ENCODE measurements around the gene MTMR2. TPM values are rescaled to one million over a fixed set of nuclear protein-coding genes. Genes with fewer than 3 reads are reported as not detected.

Gene MTMR2
- total and polyA plus RNA-seq, 3 experiments from 2014 or later: 17.2 to 50.1 (median 46.4) TPM

DNA sequence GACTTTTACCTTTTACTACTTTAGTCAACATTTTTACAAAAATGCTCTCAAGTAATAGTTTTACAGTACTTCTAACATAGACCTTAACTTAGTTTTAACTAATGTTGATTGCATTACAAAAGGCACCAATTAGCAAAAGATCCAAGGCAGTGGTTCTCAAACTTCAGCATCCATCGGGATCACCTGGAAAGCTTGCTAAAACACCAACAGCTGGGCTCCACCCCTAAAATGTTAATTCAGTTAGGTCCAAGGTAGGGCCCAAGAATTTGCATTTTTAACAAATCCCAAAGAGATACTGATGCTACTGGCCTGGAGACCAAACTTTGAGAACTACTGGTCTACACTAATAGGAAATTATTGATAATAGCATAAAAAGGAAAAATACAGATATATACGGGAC is 5.9 kb downstream of the MTMR2 start:
- no peaks in the 10 kb centered on the region for H3K36me3 ChIP-seq (ENCODE audit: insufficient read depth, low read length)
- Mint-ChIP-seq H3K4me3 (no peak overlapping the region), H3K27me3 (no peaks in the 10 kb centered on the region), H3K4me1 (peaks cover 33 to 69% (median 69%) of the 10 kb centered on the region in 3 donors), H3K36me3 (peaks cover 0 to 1% (median 1%) of the 10 kb centered on the region in 3 donors), H3K27ac (no peak overlapping the region), H3K9me3 (peaks cover 0 to 3% (median 0%) of the 10 kb centered on the region in 5 donors)
- H3K27me3 ChIP-seq (ENCODE audit: insufficient read depth, low read length, poor library complexity, severe bottlenecking): no peaks in the 10 kb centered on the region
- peaks cover 9% of the 10 kb centered on the region for H3K4me1 ChIP-seq (ENCODE audit: insufficient read depth, low read length)
- ChIA-PET POLR2A (no interaction called here), CTCF (no interaction called here)
- H3K27ac ChIP-seq (ENCODE audit: low read depth, low read length): no peak overlapping the region
- H3K4me3 ChIP-seq (ENCODE audit: low read length): no peak overlapping the region
- H3K9me3 ChIP-seq (ENCODE audit: low read length): no peaks in the 10 kb centered on the region
- DNase-seq: no peak

DNA sequence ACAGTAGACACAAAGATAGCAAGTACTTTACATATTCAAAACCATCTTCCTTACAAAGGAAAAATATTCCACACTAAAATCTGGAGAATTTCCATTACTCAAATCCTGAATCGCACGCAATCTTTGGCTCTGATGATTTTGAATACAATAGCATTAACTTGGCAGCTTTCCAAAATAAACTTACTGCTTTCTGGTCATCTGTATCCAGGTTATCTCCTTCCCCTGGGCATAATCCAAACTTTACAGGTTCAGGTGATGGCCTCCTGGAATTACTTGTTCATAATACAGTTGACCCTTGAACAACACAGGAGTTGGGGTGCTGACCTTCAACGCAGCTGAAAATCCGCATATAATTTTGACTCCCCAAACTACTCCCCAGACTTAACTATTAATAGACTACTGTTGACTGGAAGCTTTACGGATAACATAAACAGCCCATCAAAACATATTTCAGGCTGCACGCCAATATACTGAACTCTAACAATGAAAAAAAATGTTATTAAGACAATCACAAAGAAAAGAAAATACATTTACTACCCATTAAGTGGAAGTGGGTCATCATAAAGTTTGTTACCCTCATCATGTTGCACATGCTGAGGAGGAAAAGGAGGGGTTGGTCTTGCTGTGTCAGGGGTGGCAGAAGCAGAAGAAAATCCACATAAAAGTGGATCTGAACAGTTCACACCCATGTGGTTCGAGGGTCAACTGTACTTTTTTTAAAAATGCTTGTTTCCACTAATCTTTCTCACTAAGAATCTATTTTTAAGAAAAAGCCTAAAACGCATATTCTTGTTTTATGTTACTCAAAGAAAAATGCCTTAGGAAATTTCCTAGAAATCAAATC is 6.5 kb downstream of the MTMR2 start:
- Histone ChIP-seq H3K9me3 (ENCODE audit: low read length) (no peaks in the 10 kb centered on the region), H3K27ac (ENCODE audit: low read depth, low read length) (no peak overlapping the region), H3K36me3 (ENCODE audit: insufficient read depth, low read length) (no peaks in the 10 kb centered on the region), H3K4me3 (ENCODE audit: low read length) (no peak overlapping the region), H3K4me1 (ENCODE audit: insufficient read depth, low read length) (peaks cover 6% of the 10 kb centered on the region), H3K27me3 (ENCODE audit: insufficient read depth, low read length, poor library complexity, severe bottlenecking) (no peaks in the 10 kb centered on the region)
- Mint-ChIP-seq H3K36me3 (peaks cover 0 to 2% (median 1%) of the 10 kb centered on the region in 3 donors), H3K9me3 (peaks cover 0 to 3% (median 0%) of the 10 kb centered on the region in 5 donors), H3K4me1 (peaks cover 28 to 65% (median 63%) of the 10 kb centered on the region in 3 donors), H3K4me3 (no peak overlapping the region), H3K27ac (peak overlapping the region in 1 of 8 donors; percentile 42), H3K27me3 (no peaks in the 10 kb centered on the region)
- CTCF ChIA-PET: no interaction called here
- POLR2A ChIA-PET: no interaction called here
- DNase-seq: no peak

DNA sequence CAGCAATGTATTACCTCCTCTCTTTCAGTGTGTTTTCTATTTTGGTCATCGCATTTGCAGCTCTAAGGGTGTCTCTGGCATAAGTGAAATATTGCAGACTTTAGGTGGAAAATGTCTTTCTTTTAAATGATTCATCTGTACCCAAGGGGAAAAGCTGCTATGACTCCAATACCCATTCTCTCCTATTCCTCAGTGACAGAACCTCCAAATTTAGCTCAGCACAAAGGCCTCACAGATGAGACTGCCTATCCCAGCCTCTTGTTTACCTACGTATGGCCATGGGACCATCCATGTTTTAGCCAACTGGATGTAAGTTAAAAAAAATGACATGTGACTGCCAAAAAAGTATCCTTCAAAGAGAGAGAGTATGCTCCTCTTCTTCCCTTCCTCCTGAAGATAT is 7.9 kb downstream of the MTMR2 start:
- no peaks in the 10 kb centered on the region for H3K27me3 ChIP-seq (ENCODE audit: insufficient read depth, low read length, poor library complexity, severe bottlenecking)

DNA sequence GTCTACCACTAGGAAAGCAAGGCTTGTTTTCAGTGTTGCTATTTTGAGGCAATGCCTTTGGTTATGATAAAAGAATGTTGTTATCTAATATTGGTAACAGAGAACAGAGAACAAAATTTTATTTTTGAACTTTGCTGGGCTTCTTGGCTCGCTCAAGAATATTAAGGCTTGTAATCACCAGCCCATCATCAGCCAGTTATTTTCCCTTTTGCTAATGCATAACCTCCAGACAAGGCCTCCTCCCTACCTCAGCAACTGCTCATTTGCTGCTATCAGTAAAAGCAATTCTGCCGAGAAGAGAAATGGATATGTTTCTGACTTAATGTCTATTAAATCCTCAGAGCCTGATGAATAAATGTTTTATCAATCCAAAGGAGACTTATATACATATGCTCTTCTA is 8.9 kb downstream of the MTMR2 start:
- DNase-seq: no peak
- no peak overlapping the region for H3K27ac ChIP-seq (ENCODE audit: low read depth, low read length)
- no peak overlapping the region for H3K4me3 ChIP-seq (ENCODE audit: low read length)
- H3K36me3 ChIP-seq (ENCODE audit: insufficient read depth, low read length): no peaks in the 10 kb centered on the region
- Mint-ChIP-seq H3K27me3 (no peaks in the 10 kb centered on the region), H3K27ac (no peak overlapping the region), H3K36me3 (peaks cover 0 to 8% (median 1%) of the 10 kb centered on the region in 3 donors), H3K9me3 (peaks cover 0 to 3% (median 0%) of the 10 kb centered on the region in 5 donors), H3K4me3 (no peak overlapping the region), H3K4me1 (peaks cover 22 to 60% (median 50%) of the 10 kb centered on the region in 3 donors)
- H3K9me3 ChIP-seq (ENCODE audit: low read length): no peaks in the 10 kb centered on the region
- H3K4me1 ChIP-seq (ENCODE audit: insufficient read depth, low read length): no peaks in the 10 kb centered on the region
- ChIA-PET POLR2A (no interaction called here), CTCF (no interaction called here)
- no peaks in the 10 kb centered on the region for H3K27me3 ChIP-seq (ENCODE audit: insufficient read depth, low read length, poor library complexity, severe bottlenecking)

More for the DNA sequence above, 7.9 kb downstream of the MTMR2 start:
- Mint-ChIP-seq H3K9me3 (peaks cover 0 to 3% (median 0%) of the 10 kb centered on the region in 5 donors), H3K27ac (no peak overlapping the region), H3K27me3 (no peaks in the 10 kb centered on the region), H3K36me3 (peaks cover 0 to 8% (median 1%) of the 10 kb centered on the region in 3 donors), H3K4me3 (no peak overlapping the region), H3K4me1 (peaks cover 22 to 62% (median 57%) of the 10 kb centered on the region in 3 donors)
- no peak for DNase-seq
- H3K4me3 ChIP-seq (ENCODE audit: low read length): no peak overlapping the region
- H3K9me3 ChIP-seq (ENCODE audit: low read length): no peaks in the 10 kb centered on the region
- POLR2A ChIA-PET: no interaction called here
- H3K36me3 ChIP-seq (ENCODE audit: insufficient read depth, low read length): no peaks in the 10 kb centered on the region
- CTCF ChIA-PET: no interaction called here
- no peaks in the 10 kb centered on the region for H3K4me1 ChIP-seq (ENCODE audit: insufficient read depth, low read length)
- H3K27ac ChIP-seq (ENCODE audit: low read depth, low read length): no peak overlapping the region

DNA sequence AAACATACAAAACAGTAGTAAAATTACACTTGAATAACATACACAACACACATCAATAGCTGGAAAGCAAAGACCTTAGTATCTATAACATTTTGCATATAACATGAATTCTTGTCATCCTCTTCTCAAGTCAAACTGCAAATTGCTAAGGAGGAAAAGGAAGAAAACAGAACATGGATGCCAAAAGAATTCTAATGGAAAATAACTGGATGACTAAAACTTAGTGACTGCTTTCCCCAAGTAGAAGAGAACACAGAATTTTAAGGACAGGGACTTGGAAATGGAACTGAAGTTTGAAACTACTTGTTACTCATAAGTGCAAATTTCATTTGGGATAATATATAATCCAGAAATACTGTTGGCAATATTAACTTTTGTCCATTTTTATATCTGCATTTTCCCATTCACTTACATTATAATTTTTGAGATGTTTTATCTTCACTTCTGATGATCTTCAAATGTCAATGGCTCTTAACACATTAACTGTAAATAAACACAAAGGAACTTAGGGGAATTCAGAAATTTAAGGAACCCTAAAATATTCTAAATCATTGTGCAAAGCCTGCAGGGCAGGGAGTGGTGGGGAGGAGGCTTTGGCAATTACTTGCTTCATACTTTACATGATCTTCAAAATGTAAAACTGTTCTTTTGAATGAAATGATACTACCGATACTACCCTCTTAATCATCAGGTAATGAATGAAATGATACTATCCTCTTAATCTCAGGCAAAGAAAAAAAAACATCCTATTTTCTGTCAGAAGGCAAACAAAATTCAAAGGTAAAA is 9.9 kb downstream of the MTMR2 start:
- no peak overlapping the region for H3K4me3 Mint-ChIP-seq
- H3K4me1 Mint-ChIP-seq: peaks cover 23 to 51% (median 49%) of the 10 kb centered on the region in 3 donors
- peak overlapping the region in 2 of 8 donors; percentile 21 to 59 for H3K27ac Mint-ChIP-seq
- DNase-seq: no peak
- Histone ChIP-seq H3K27me3 (ENCODE audit: insufficient read depth, low read length, poor library complexity, severe bottlenecking) (no peaks in the 10 kb centered on the region), H3K36me3 (ENCODE audit: insufficient read depth, low read length) (no peaks in the 10 kb centered on the region), H3K4me1 (ENCODE audit: insufficient read depth, low read length) (no peaks in the 10 kb centered on the region), H3K27ac (ENCODE audit: low read depth, low read length) (no peak overlapping the region), H3K9me3 (ENCODE audit: low read length) (no peaks in the 10 kb centered on the region), H3K4me3 (ENCODE audit: low read length) (no peak overlapping the region)
- H3K9me3 Mint-ChIP-seq: no peaks in the 10 kb centered on the region
- ChIA-PET CTCF (no interaction called here), POLR2A (no interaction called here)
- no peaks in the 10 kb centered on the region for H3K27me3 Mint-ChIP-seq
- peaks cover 0 to 8% (median 1%) of the 10 kb centered on the region in 3 donors for H3K36me3 Mint-ChIP-seq

DNA sequence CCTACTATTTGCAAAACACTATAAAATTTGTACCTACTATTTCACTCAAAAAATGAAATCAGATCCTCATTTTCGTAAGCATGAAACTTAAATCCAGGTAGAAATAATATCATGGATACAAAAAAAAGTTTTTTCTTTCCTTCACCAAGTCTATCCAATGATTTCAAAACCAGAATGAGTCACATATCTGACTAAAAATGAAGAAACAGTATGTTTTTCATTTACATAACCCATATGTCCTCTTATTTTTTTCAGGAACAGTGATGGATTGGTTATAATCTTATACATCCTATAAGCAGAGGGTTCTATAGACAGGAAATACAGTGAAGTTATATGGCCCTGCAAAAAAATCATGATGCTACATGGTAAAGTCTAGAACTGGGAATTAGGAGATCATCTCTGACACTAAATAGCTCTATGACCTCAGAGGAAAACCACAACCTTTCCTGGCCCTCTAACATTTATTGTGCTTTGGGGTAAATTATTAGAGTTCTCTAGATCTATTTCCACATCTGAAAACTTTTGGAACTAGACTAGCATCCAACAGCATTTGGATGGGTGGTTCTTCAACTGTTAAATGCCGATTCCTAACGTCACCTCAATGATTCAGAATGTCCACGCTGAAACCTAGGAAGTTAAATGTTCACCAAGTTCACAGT is 10.9 kb downstream of the MTMR2 start:
- H3K9me3 Mint-ChIP-seq: no peaks in the 10 kb centered on the region
- ChIA-PET POLR2A (no interaction called here), CTCF (no interaction called here)
- no peaks in the 10 kb centered on the region for H3K9me3 ChIP-seq (ENCODE audit: low read length)
- peaks cover 24 to 61% (median 59%) of the 10 kb centered on the region in 3 donors for H3K4me1 Mint-ChIP-seq
- H3K4me1 ChIP-seq (ENCODE audit: insufficient read depth, low read length): no peaks in the 10 kb centered on the region
- no peak overlapping the region for H3K4me3 Mint-ChIP-seq
- no peak overlapping the region for H3K27ac ChIP-seq (ENCODE audit: low read depth, low read length)
- H3K4me3 ChIP-seq (ENCODE audit: low read length): no peak overlapping the region
- no peak for DNase-seq
- no peak overlapping the region for H3K27ac Mint-ChIP-seq
- H3K27me3 Mint-ChIP-seq: no peaks in the 10 kb centered on the region
- peaks cover 0 to 8% (median 3%) of the 10 kb centered on the region in 3 donors for H3K36me3 Mint-ChIP-seq
- no peaks in the 10 kb centered on the region for H3K27me3 ChIP-seq (ENCODE audit: insufficient read depth, low read length, poor library complexity, severe bottlenecking)
- H3K36me3 ChIP-seq (ENCODE audit: insufficient read depth, low read length): no peaks in the 10 kb centered on the region

DNA sequence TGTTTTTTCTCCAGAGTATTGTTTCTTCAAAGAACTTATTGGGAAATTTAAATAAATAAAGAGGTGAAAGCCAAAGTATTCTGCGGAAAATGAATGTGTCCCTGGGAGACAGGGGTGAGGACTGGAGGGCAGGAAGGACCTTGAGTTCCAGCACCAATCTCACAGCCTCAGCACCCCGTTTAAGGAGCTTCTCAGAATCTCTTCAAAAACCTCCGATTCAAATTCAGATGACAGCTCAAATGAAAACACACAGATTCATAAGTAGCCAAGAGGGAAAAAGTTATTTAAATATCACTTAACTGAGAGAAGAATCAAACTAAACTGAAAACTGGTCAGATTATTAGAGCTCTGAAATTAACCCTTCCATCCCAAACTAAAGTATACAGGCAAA is 12.5 kb downstream of the MTMR2 start:
- peaks cover 0 to 7% (median 5%) of the 10 kb centered on the region in 3 donors for H3K36me3 Mint-ChIP-seq
- CTCF ChIA-PET: no interaction called here

More for the DNA sequence above, 12.5 kb downstream of the MTMR2 start:
- H3K27me3 Mint-ChIP-seq: no peaks in the 10 kb centered on the region
- H3K4me3 Mint-ChIP-seq: no peak overlapping the region
- peaks cover 32 to 66% (median 66%) of the 10 kb centered on the region in 3 donors for H3K4me1 Mint-ChIP-seq
- H3K9me3 Mint-ChIP-seq: no peaks in the 10 kb centered on the region
- Histone ChIP-seq H3K4me3 (ENCODE audit: low read length) (no peak overlapping the region), H3K36me3 (ENCODE audit: insufficient read depth, low read length) (no peaks in the 10 kb centered on the region), H3K4me1 (ENCODE audit: insufficient read depth, low read length) (no peaks in the 10 kb centered on the region), H3K27ac (ENCODE audit: low read depth, low read length) (no peak overlapping the region), H3K27me3 (ENCODE audit: insufficient read depth, low read length, poor library complexity, severe bottlenecking) (no peaks in the 10 kb centered on the region), H3K9me3 (ENCODE audit: low read length) (no peaks in the 10 kb centered on the region)
- H3K27ac Mint-ChIP-seq: peak overlapping the region in 1 of 8 donors; percentile 52
- POLR2A ChIA-PET: no interaction called here
- no peak for DNase-seq

Measured in CD8-positive, alpha-beta memory T cell (primary cell).